Thyroid gland (tissue), 4 donors: Measurements from ENCODE around the gene NLK.

ENCODE experiments used
- POLR2A ChIP-seq, 2 donors: fragments of 450-650 bp; IDR thresholded peaks; one replicate each; pipeline ENCODE4 v1.6.1; 2017; ENCODE audit warnings: antibody characterized with exemption in 2 of 2, mild to moderate bottlenecking in 2 of 2, moderate library complexity in 1 of 2
- TF ChIP-seq, protein P1 (sequence below), 6 experiments: fragments of 200-600 bp in 3 of 6; fragments of 450-650 bp in 3 of 6; sonication (generic) in 3 of 6; IDR thresholded peaks; one replicate each; pipeline ENCODE4 v1.5.1; 2016 to 2019; ENCODE audit warnings: antibody characterized with exemption in 6 of 6, mild to moderate bottlenecking in 2 of 6, inconsistent platforms in 1 of 6, moderate library complexity in 1 of 6

DNA sequence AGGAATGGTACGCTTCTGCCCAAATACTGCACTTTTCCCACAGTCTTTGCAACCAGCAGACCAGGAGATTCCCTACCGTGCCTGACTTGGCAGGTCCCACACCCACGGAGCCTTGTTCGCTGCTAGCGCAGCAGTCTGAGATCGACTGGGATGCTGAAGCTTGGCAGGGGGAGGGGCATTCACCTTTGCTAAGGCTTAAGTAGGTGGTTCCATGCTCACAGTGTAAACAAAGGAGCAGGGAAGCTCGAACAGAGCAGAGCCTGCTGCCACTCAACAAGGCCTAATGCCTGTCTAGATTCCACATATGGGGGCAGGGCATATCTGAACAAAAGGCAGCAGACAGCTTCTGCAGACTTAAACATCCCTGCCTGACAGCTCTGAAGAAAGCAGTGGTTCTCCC, 169.3 kb downstream of the NLK start:
- TF ChIP-seq, protein P1, sequence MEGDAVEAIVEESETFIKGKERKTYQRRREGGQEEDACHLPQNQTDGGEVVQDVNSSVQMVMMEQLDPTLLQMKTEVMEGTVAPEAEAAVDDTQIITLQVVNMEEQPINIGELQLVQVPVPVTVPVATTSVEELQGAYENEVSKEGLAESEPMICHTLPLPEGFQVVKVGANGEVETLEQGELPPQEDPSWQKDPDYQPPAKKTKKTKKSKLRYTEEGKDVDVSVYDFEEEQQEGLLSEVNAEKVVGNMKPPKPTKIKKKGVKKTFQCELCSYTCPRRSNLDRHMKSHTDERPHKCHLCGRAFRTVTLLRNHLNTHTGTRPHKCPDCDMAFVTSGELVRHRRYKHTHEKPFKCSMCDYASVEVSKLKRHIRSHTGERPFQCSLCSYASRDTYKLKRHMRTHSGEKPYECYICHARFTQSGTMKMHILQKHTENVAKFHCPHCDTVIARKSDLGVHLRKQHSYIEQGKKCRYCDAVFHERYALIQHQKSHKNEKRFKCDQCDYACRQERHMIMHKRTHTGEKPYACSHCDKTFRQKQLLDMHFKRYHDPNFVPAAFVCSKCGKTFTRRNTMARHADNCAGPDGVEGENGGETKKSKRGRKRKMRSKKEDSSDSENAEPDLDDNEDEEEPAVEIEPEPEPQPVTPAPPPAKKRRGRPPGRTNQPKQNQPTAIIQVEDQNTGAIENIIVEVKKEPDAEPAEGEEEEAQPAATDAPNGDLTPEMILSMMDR (IDR thresholded peaks at IDR 0.05), result no peak
- no peak for TF ChIP-seq POLR2A (IDR thresholded peaks at IDR 0.05)
